Panc1 (cell line): ENCODE measurements around the gene SESN1. TPM values are rescaled to one million over a fixed set of nuclear protein-coding genes. Genes with fewer than 3 reads are reported as not detected.

Experiments
- ATAC-seq: fragments of 200-7000 bp; cut with Tn5 transposase; 2 replicates; pipeline ENCODE4 v1.9.1; 2020; ENCODE audit warnings: mild to moderate bottlenecking, moderate library complexity
- BruUV-seq: library from RNA; stranded (reverse); fragments of 400-500 nt; replicated peaks from 2 replicates; lab custom pipeline; 2021; lab: Mats Ljungman, UMichigan
- CTCF ChIA-PET: fragments of 300-600 bp; sonication (Branson Sonifier 250); formaldehyde crosslinking; loops from one replicate; lab custom pipeline; 2022; ENCODE audit warnings: antibody characterized with exemption; lab: Charles Lee
- POLR2A ChIA-PET: fragments of 300-600 bp; sonication (Branson Sonifier 250); formaldehyde crosslinking; loops from one replicate; lab custom pipeline; 2022; ENCODE audit warnings: antibody characterized with exemption; lab: Charles Lee
- DNase-seq: peaks from one replicate; pipeline ENCODE4 v3.0.0-alpha.2; 2010; ENCODE audit warnings: low read depth, low spot score
- H3K27ac ChIP-seq: 2 replicates; pipeline ENCODE4 v1.5.1; 2011; ENCODE audit warnings: mild to moderate bottlenecking, low read length, inconsistent platforms
- H3K27me3 ChIP-seq: fragments of 200-500 bp; sonication (Bioruptor generic); 2 replicates; pipeline ENCODE4 v1.6.0; 2014; ENCODE audit warnings: low read length, inconsistent platforms; ENCODE audit not compliant: control insufficient read depth, insufficient read depth
- H3K36me3 ChIP-seq: fragments of 200-500 bp; sonication (Bioruptor generic); 2 replicates; pipeline ENCODE4 v1.5.1; 2014; ENCODE audit warnings: inconsistent platforms, mild to moderate bottlenecking, low read length, moderate library complexity; ENCODE audit not compliant: control insufficient read depth, insufficient read depth
- H3K4me1 ChIP-seq: 2 replicates; pipeline ENCODE4 v1.5.1; 2011; ENCODE audit warnings: inconsistent platforms, mild to moderate bottlenecking, low read length, moderate library complexity; ENCODE audit not compliant: control insufficient read depth, insufficient read depth
- H3K4me3 ChIP-seq, 2 experiments: 2 replicates each; pipeline ENCODE4 v1.5.1; 2011 to 2012; ENCODE audit warnings: low read depth in 2 of 2, low read length in 2 of 2, mild to moderate bottlenecking in 2 of 2, inconsistent platforms in 1 of 2, moderate library complexity in 1 of 2
- H3K9me3 ChIP-seq: fragments of 200-500 bp; sonication (Bioruptor generic); 2 replicates; pipeline ENCODE4 v1.5.1; 2014; ENCODE audit warnings: low read depth, mild to moderate bottlenecking, inconsistent platforms, low read length, moderate library complexity; ENCODE audit not compliant: control insufficient read depth, insufficient read depth
- POLR2AphosphoS5 ChIP-seq: IDR thresholded peaks from 2 replicates; pipeline ENCODE4 v1.6.1; 2012; ENCODE audit warnings: mild to moderate bottlenecking, low read depth, low read length, moderate library complexity
- SIN3A ChIP-seq: IDR thresholded peaks from 2 replicates; pipeline ENCODE4 v1.6.1; 2012; ENCODE audit warnings: low read depth, mild to moderate bottlenecking, low read length, moderate library complexity, borderline replicate concordance; ENCODE audit not compliant: insufficient read depth
- TCF7L2 ChIP-seq: IDR thresholded peaks from 2 replicates; pipeline ENCODE4 v1.6.1; 2011; ENCODE audit warnings: mild to moderate bottlenecking, low read depth, low read length, inconsistent platforms
- in situ Hi-C: cut with HindIII; loops from 2 replicates; pipeline ENCODE4 v1.10.0; 2016; ENCODE audit warnings: low sequenced_read_pairs, low pct_unique_long_range_greater_than_20kb
- intact Hi-C: fragments of 100-400 bp; cut with micrococcal nuclease; formaldehyde crosslinking; loops from one replicate; pipeline ENCODE4 v1.10.0; 2022; ENCODE audit not compliant: unreplicated experiment
- total RNA-seq: library from RNA; stranded (reverse); gene quantifications from one replicate; pipeline ENCODE4 v1.2.1, GENCODE V29; 2021; ENCODE audit not compliant: unreplicated experiment
- TF ChIP-seq, protein P1 (sequence below): fragments of 450-650 bp; IDR thresholded peaks from 2 replicates; pipeline ENCODE4 v1.5.1; 2017; ENCODE audit warnings: mild to moderate bottlenecking
- TF ChIP-seq, protein P2 (sequence below), 2 experiments: IDR thresholded peaks; 2 replicates each; pipeline ENCODE4 v1.6.1; 2011 to 2012; ENCODE audit warnings: low read depth in 2 of 2, control low read depth in 1 of 2, low read length in 1 of 2, mild to moderate bottlenecking in 1 of 2, moderate library complexity in 1 of 2; ENCODE audit not compliant: insufficient read depth in 1 of 2

SESN1 gene
- total RNA-seq, 1 experiment from 2014 or later = 11.3 TPM

DNA sequence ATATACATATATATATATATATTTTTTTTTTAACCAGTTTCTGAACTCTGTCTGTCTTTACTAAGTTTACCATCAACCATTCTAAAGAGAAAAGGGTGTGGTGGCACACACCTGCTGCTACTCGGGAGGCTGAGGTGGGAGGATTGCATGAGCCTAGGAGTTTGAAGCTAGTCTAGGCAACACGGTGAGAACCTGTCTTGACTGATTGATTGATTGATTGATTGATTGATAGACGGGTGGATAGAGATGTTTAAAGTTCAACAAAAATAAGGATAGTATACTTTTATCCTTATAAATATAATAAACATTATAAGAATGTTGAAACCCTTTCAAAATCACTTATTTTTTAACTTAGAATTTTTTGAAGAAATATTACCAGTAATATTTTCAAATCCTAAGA lies 30.9 kb upstream of the SESN1 start:
- BruUV-seq = no TSS peak
- POLR2A ChIA-PET = no interaction called here
- H3K4me1 ChIP-seq = peaks cover 12% of the 10 kb centered on the region
- H3K36me3 ChIP-seq = no peaks in the 10 kb centered on the region
- H3K9me3 ChIP-seq = no peaks in the 10 kb centered on the region
- H3K27me3 ChIP-seq = no peaks in the 10 kb centered on the region
- no peak overlapping the region for H3K27ac ChIP-seq
- intact Hi-C loops (no loop called here), in situ Hi-C loops (no loop called here)
- TF ChIP-seq POLR2AphosphoS5 = no peak
- TF ChIP-seq, protein P1, sequence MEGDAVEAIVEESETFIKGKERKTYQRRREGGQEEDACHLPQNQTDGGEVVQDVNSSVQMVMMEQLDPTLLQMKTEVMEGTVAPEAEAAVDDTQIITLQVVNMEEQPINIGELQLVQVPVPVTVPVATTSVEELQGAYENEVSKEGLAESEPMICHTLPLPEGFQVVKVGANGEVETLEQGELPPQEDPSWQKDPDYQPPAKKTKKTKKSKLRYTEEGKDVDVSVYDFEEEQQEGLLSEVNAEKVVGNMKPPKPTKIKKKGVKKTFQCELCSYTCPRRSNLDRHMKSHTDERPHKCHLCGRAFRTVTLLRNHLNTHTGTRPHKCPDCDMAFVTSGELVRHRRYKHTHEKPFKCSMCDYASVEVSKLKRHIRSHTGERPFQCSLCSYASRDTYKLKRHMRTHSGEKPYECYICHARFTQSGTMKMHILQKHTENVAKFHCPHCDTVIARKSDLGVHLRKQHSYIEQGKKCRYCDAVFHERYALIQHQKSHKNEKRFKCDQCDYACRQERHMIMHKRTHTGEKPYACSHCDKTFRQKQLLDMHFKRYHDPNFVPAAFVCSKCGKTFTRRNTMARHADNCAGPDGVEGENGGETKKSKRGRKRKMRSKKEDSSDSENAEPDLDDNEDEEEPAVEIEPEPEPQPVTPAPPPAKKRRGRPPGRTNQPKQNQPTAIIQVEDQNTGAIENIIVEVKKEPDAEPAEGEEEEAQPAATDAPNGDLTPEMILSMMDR = no peak
- ATAC-seq = no peak
- DNase-seq = no peak
- no peak overlapping the region for H3K4me3 ChIP-seq
- CTCF ChIA-PET = no interaction called here

DNA sequence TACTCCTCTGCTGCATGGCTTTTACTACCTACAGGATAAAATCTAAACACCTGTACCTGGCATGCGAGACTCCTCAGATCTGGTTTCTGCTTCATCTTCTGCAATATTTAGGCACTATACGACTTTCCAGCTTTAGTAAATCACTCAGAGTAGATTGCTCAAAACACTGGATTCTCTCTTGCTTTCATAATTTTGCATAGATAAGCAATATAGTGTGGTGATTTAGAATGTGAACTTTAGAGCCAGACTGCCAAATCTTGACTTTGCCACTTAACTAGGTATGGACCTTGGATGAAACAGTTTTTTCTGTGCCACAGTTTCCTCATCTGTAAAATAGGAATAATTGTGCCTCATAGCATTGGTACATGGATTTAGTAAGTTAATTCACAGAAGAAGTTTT lies 29.6 kb upstream of the SESN1 start:
- ChIA-PET CTCF (no interaction called here), POLR2A (interaction anchor here (0.5 kb wide), 1 partner anchor 282 kb away, joined by 4 read pairs; no protein-coding TSS in a partner anchor)
- ATAC-seq (no peak), DNase-seq (no peak)
- no peak overlapping the region for H3K27ac ChIP-seq
- no peaks in the 10 kb centered on the region for H3K27me3 ChIP-seq
- no peaks in the 10 kb centered on the region for H3K36me3 ChIP-seq
- no peak overlapping the region for H3K4me3 ChIP-seq
- H3K4me1 ChIP-seq = peaks cover 18% of the 10 kb centered on the region
- no TSS peak for BruUV-seq
- H3K9me3 ChIP-seq = no peaks in the 10 kb centered on the region
- in situ Hi-C loops (no loop called here), intact Hi-C loops (no loop called here)
- TF ChIP-seq TCF7L2 (no peak), POLR2AphosphoS5 (no peak), SIN3A (no peak)
- TF ChIP-seq, protein P1 = no peak
- TF ChIP-seq, protein P2, sequence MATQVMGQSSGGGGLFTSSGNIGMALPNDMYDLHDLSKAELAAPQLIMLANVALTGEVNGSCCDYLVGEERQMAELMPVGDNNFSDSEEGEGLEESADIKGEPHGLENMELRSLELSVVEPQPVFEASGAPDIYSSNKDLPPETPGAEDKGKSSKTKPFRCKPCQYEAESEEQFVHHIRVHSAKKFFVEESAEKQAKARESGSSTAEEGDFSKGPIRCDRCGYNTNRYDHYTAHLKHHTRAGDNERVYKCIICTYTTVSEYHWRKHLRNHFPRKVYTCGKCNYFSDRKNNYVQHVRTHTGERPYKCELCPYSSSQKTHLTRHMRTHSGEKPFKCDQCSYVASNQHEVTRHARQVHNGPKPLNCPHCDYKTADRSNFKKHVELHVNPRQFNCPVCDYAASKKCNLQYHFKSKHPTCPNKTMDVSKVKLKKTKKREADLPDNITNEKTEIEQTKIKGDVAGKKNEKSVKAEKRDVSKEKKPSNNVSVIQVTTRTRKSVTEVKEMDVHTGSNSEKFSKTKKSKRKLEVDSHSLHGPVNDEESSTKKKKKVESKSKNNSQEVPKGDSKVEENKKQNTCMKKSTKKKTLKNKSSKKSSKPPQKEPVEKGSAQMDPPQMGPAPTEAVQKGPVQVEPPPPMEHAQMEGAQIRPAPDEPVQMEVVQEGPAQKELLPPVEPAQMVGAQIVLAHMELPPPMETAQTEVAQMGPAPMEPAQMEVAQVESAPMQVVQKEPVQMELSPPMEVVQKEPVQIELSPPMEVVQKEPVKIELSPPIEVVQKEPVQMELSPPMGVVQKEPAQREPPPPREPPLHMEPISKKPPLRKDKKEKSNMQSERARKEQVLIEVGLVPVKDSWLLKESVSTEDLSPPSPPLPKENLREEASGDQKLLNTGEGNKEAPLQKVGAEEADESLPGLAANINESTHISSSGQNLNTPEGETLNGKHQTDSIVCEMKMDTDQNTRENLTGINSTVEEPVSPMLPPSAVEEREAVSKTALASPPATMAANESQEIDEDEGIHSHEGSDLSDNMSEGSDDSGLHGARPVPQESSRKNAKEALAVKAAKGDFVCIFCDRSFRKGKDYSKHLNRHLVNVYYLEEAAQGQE (IDR thresholded peaks at IDR 0.05; ENCODE audit: insufficient read depth in 1 of 2, low read depth in 2 of 2, low read length in 1 of 2) = no peak
